NOMO-1 (cell line): ENCODE results near the gene SP3.
A peak's percentile ranks its signal among the peaks of the same experiment; 100 is the strongest.

Experiments used
- DNase-seq, 2 experiments: peaks; one replicate each; lab custom pipeline; 2025; ENCODE audit not compliant: unreplicated experiment in 2 of 2; lab: John Stamatoyannopoulos, UW

Gene SP3

GRCh38 chr2:173862612-173863217 lies 102.5 kb downstream of the SP3 start:
- DNase-seq: no peak

GRCh38 chr2:173860566-173860965 lies 104.6 kb downstream of the SP3 start:
- no peak for DNase-seq

- peak; percentile 18 to 55 for DNase-seq
These were observed 105.1 kb downstream of the SP3 start for GRCh38 chr2:173860082-173860481.

GRCh38 chr2:173858291-173858731 lies 106.9 kb downstream of the SP3 start:
- DNase-seq: no peak
